Mesenchymal stem cell (in vitro differentiated cells and primary cell): ENCODE data around the gene FOXP1.

Source experiments
- DNase-seq: peaks from one replicate; pipeline ENCODE4 v3.0.0-alpha.2; 2013
- H2AFZ ChIP-seq: one replicate; pipeline ENCODE4 v1.6.1; 2013; ENCODE audit warnings: low read depth, mild to moderate bottlenecking, control low read depth, inconsistent platforms, low read length, moderate library complexity
- H2AK5ac ChIP-seq: 2 replicates; pipeline ENCODE4 v1.6.1; 2013; ENCODE audit warnings: low read length, moderate library complexity, mild to moderate bottlenecking, inconsistent platforms; ENCODE audit not compliant: severe bottlenecking
- H2BK120ac ChIP-seq: one replicate; pipeline ENCODE4 v1.6.1; 2013; ENCODE audit warnings: low read depth, mild to moderate bottlenecking, inconsistent platforms, low read length, moderate library complexity
- H2BK12ac ChIP-seq, 2 experiments: one replicate each; pipeline ENCODE4 v1.6.1; 2013; ENCODE audit warnings: inconsistent platforms in 2 of 2, low read length in 2 of 2, mild to moderate bottlenecking in 2 of 2, moderate library complexity in 2 of 2, control low read depth in 1 of 2
- H2BK15ac ChIP-seq: one replicate; pipeline ENCODE4 v1.6.1; 2013; ENCODE audit warnings: mild to moderate bottlenecking, low read depth, inconsistent platforms; ENCODE audit not compliant: poor library complexity, severe bottlenecking
- H2BK5ac ChIP-seq: 2 replicates; pipeline ENCODE4 v1.6.1; 2013; ENCODE audit warnings: low read depth, mild to moderate bottlenecking, low read length, control low read depth, inconsistent platforms; ENCODE audit not compliant: poor library complexity, severe bottlenecking
- H3K14ac ChIP-seq, 2 experiments: one replicate each; pipeline ENCODE4 v1.6.1; 2013; ENCODE audit warnings: inconsistent platforms in 2 of 2, low read length in 2 of 2, control low read depth in 1 of 2, mild to moderate bottlenecking in 1 of 2, moderate library complexity in 1 of 2
- H3K18ac ChIP-seq, 2 experiments: one replicate each; pipeline ENCODE4 v1.6.1; 2013; ENCODE audit warnings: inconsistent platforms in 2 of 2, low read length in 2 of 2, control low read depth in 1 of 2, low read depth in 1 of 2, mild to moderate bottlenecking in 1 of 2
- H3K23ac ChIP-seq, 2 experiments: one replicate each; pipeline ENCODE4 v1.6.1; 2013; ENCODE audit warnings: inconsistent platforms in 2 of 2, low read length in 2 of 2, mild to moderate bottlenecking in 2 of 2, moderate library complexity in 2 of 2, control low read depth in 1 of 2
- H3K27ac ChIP-seq: 2 replicates; pipeline ENCODE4 v1.5.1; 2013; ENCODE audit warnings: mild to moderate bottlenecking, moderate library complexity, low read length, control low read depth, inconsistent platforms; ENCODE audit not compliant: poor library complexity, severe bottlenecking
- H3K27me3 ChIP-seq, 2 experiments: 2 replicates each; pipeline versions ENCODE4 v1.6.1 to v1.7.0; 2013; ENCODE audit warnings: low read length in 2 of 2, mild to moderate bottlenecking in 2 of 2, moderate library complexity in 2 of 2, control low read depth in 1 of 2, inconsistent platforms in 1 of 2; ENCODE audit not compliant: control insufficient read depth in 1 of 2, insufficient read depth in 1 of 2
- H3K36me3 ChIP-seq, 2 experiments: 2 replicates each; pipeline versions ENCODE4 v1.6.1 to v1.7.0; 2013; ENCODE audit warnings: low read length in 2 of 2, control low read depth in 1 of 2, inconsistent platforms in 1 of 2, low read depth in 1 of 2, mild to moderate bottlenecking in 1 of 2; ENCODE audit not compliant: insufficient read depth in 2 of 2, control insufficient read depth in 1 of 2
- H3K4ac ChIP-seq, 2 experiments: one replicate each; pipeline ENCODE4 v1.6.1; 2013; ENCODE audit warnings: inconsistent platforms in 2 of 2, low read length in 2 of 2, mild to moderate bottlenecking in 2 of 2, moderate library complexity in 2 of 2, control low read depth in 1 of 2, low read depth in 1 of 2
- H3K4me1 ChIP-seq: 2 replicates; pipeline ENCODE4 v1.6.1; 2013; ENCODE audit warnings: low read depth, low read length, control low read depth; ENCODE audit not compliant: control insufficient read depth, insufficient read depth
- H3K4me2 ChIP-seq: 2 replicates; pipeline ENCODE4 v1.6.1; 2013; ENCODE audit warnings: low read length, mild to moderate bottlenecking, inconsistent platforms; ENCODE audit not compliant: poor library complexity, severe bottlenecking
- H3K4me3 ChIP-seq, 2 experiments: 2 replicates each; pipeline versions ENCODE4 v1.5.1 to v1.7.0; 2013; ENCODE audit warnings: low read length in 2 of 2, mild to moderate bottlenecking in 2 of 2, control low read depth in 1 of 2, low read depth in 1 of 2; ENCODE audit not compliant: insufficient read depth in 1 of 2
- H3K79me1 ChIP-seq: replicated peaks from 2 replicates; pipeline ENCODE4 v1.6.1; 2013; ENCODE audit warnings: mild to moderate bottlenecking, control low read depth, low read length, inconsistent platforms; ENCODE audit not compliant: poor library complexity, severe bottlenecking
- H3K9ac ChIP-seq: 2 replicates; pipeline ENCODE4 v1.7.0; 2013; ENCODE audit warnings: mild to moderate bottlenecking, low read length, moderate library complexity
- H3K9me3 ChIP-seq: 2 replicates; pipeline ENCODE4 v1.7.0; 2013; ENCODE audit warnings: mild to moderate bottlenecking, low read length; ENCODE audit not compliant: control insufficient read depth
- H4K8ac ChIP-seq: one replicate; pipeline ENCODE4 v1.6.1; 2013; ENCODE audit warnings: inconsistent platforms, mild to moderate bottlenecking, low read length, moderate library complexity
- H4K91ac ChIP-seq: one replicate; pipeline ENCODE4 v1.6.1; 2013; ENCODE audit warnings: mild to moderate bottlenecking, low read length, inconsistent platforms
- WGBS: methylation state at CpG from one replicate; pipeline ENCODE4 v1.1.7; 2013; ENCODE audit warnings: mixed read lengths; 5-methylcytosine and 5-hydroxymethylcytosine counted together

The FOXP1 gene

GRCh38 chr3:71355862-71356261 is 227.7 kb downstream of the FOXP1 start:
- no peak overlapping the region for H3K4me2 ChIP-seq
- H2BK5ac ChIP-seq: no peak overlapping the region
- H2BK15ac ChIP-seq: no peak overlapping the region
- H2AFZ ChIP-seq: no peak overlapping the region
- H4K91ac ChIP-seq: no peak overlapping the region
- no peak overlapping the region for H3K18ac ChIP-seq
- H3K4me3 ChIP-seq: no peak overlapping the region
- H3K9ac ChIP-seq: no peak overlapping the region
- no peak overlapping the region for H3K27ac ChIP-seq
- no peak for DNase-seq
- whole genome bisulfite sequencing: 73% methylated on average over 3 of the region's 7 CpGs
- H3K27me3 ChIP-seq: no peaks in the 10 kb centered on the region
- H2BK12ac ChIP-seq: no peak overlapping the region
- H3K23ac ChIP-seq: no peak overlapping the region
- H3K4me1 ChIP-seq: peaks cover 7% of the 10 kb centered on the region
- no peak overlapping the region for H3K4ac ChIP-seq
- no peak overlapping the region for H4K8ac ChIP-seq
- no peak overlapping the region for H2BK120ac ChIP-seq
- no peaks in the 10 kb centered on the region for H3K36me3 ChIP-seq
- H3K9me3 ChIP-seq: no peaks in the 10 kb centered on the region
- no peak overlapping the region for H3K14ac ChIP-seq
- no peak overlapping the region for H2AK5ac ChIP-seq
- H3K79me1 ChIP-seq: peaks cover 30% of the 10 kb centered on the region

- Histone ChIP-seq H3K18ac (no peak overlapping the region), H3K9ac (no peak overlapping the region), H3K4ac (no peak overlapping the region), H2AFZ (no peak overlapping the region), H2BK120ac (no peak overlapping the region), H3K27ac (no peak overlapping the region), H3K79me1 (peaks cover 33% of the 10 kb centered on the region), H3K9me3 (no peaks in the 10 kb centered on the region), H2BK15ac (no peak overlapping the region), H3K4me3 (no peak overlapping the region), H2BK12ac (no peak overlapping the region), H2AK5ac (no peak overlapping the region), H3K4me2 (no peak overlapping the region), H3K36me3 (no peaks in the 10 kb centered on the region), H4K8ac (no peak overlapping the region), H3K14ac (no peak overlapping the region), H2BK5ac (no peak overlapping the region), H3K4me1 (peaks cover 7% of the 10 kb centered on the region), H3K27me3 (no peaks in the 10 kb centered on the region), H4K91ac (no peak overlapping the region), H3K23ac (no peak overlapping the region)
- WGBS: 84% methylated on average over 3 of the region's 5 CpGs
- DNase-seq: no peak
These were observed 228.5 kb downstream of the FOXP1 start for GRCh38 chr3:71355037-71355436.

GRCh38 chr3:71351403-71352149 is 232.0 kb downstream of the FOXP1 start:
- H2BK12ac ChIP-seq: no peak overlapping the region
- DNase-seq: no peak
- WGBS: 92% methylated on average over 3 of the region's 4 CpGs
- no peak overlapping the region for H3K4me2 ChIP-seq
- H3K4me3 ChIP-seq: no peak overlapping the region
- no peak overlapping the region for H3K9ac ChIP-seq
- no peak overlapping the region for H2BK120ac ChIP-seq
- no peak overlapping the region for H3K18ac ChIP-seq
- H2AFZ ChIP-seq: no peak overlapping the region
- H3K23ac ChIP-seq: no peak overlapping the region
- no peak overlapping the region for H4K91ac ChIP-seq
- no peaks in the 10 kb centered on the region for H3K36me3 ChIP-seq
- H2BK15ac ChIP-seq: no peak overlapping the region
- no peak overlapping the region for H2AK5ac ChIP-seq
- no peaks in the 10 kb centered on the region for H3K9me3 ChIP-seq
- H4K8ac ChIP-seq: no peak overlapping the region
- H2BK5ac ChIP-seq: no peak overlapping the region
- H3K79me1 ChIP-seq: peaks cover 26% of the 10 kb centered on the region
- H3K4me1 ChIP-seq: peaks cover 8% of the 10 kb centered on the region
- H3K4ac ChIP-seq: no peak overlapping the region
- H3K14ac ChIP-seq: no peak overlapping the region
- no peak overlapping the region for H3K27ac ChIP-seq
- H3K27me3 ChIP-seq: no peaks in the 10 kb centered on the region

- Histone ChIP-seq H3K23ac (no peak overlapping the region), H3K27ac (no peak overlapping the region), H3K4me1 (peaks cover 5% of the 10 kb centered on the region), H3K79me1 (peaks cover 23% of the 10 kb centered on the region), H2AK5ac (no peak overlapping the region), H2BK12ac (no peak overlapping the region), H4K8ac (no peak overlapping the region), H3K14ac (no peak overlapping the region), H2BK5ac (no peak overlapping the region), H3K4me3 (no peak overlapping the region), H3K4ac (no peak overlapping the region), H2BK120ac (no peak overlapping the region), H3K4me2 (no peak overlapping the region), H2BK15ac (no peak overlapping the region), H3K9me3 (no peaks in the 10 kb centered on the region), H3K18ac (no peak overlapping the region), H3K36me3 (no peaks in the 10 kb centered on the region), H2AFZ (no peak overlapping the region), H3K27me3 (no peaks in the 10 kb centered on the region), H4K91ac (no peak overlapping the region), H3K9ac (no peak overlapping the region)
- whole genome bisulfite sequencing: 97% methylated on average over 3 of the region's 4 CpGs
- no peak for DNase-seq
These were observed 232.5 kb downstream of the FOXP1 start for GRCh38 chr3:71350998-71351397.
